HG03039 (cell line): ENCODE data around the gene FBN1.

Experiments used
- ATAC-seq: cut with Tn5 transposase; IDR thresholded peaks from one replicate; pipeline ENCODE4 v1.9.1; 2021; ENCODE audit warnings: mild to moderate bottlenecking, moderate library complexity; ENCODE audit not compliant: unreplicated experiment

Gene FBN1

GRCh38 chr15:48440084-48440483 lies 205.4 kb downstream of the FBN1 start:
- no peak for ATAC-seq

GRCh38 chr15:48437178-48437577 lies 208.3 kb downstream of the FBN1 start:
- ATAC-seq: no peak

GRCh38 chr15:48435321-48435720 lies 210.2 kb downstream of the FBN1 start:
- no peak for ATAC-seq

- ATAC-seq: no peak
Measured at GRCh38 chr15:48433226-48433886, 212.2 kb downstream of the FBN1 start.

GRCh38 chr15:48432688-48433087 lies 212.8 kb downstream of the FBN1 start:
- no peak for ATAC-seq

- ATAC-seq: no peak
Measured at GRCh38 chr15:48427960-48428547, 217.5 kb downstream of the FBN1 start.

GRCh38 chr15:48427479-48427878 lies 218.0 kb downstream of the FBN1 start:
- no peak for ATAC-seq

- no peak for ATAC-seq
Measured at GRCh38 chr15:48426941-48427340, 218.6 kb downstream of the FBN1 start.

- ATAC-seq: no peak
Measured at GRCh38 chr15:48426044-48426443, 219.5 kb downstream of the FBN1 start.

GRCh38 chr15:48425051-48425450 lies 220.5 kb downstream of the FBN1 start:
- ATAC-seq: no peak

- no peak for ATAC-seq
Measured at GRCh38 chr15:48423896-48424475, 221.5 kb downstream of the FBN1 start.

- ATAC-seq: no peak
Measured at GRCh38 chr15:48423342-48423741, 222.2 kb downstream of the FBN1 start.

- no peak for ATAC-seq
Measured at GRCh38 chr15:48422401-48422800, 223.1 kb downstream of the FBN1 start.

- no peak for ATAC-seq
Measured at GRCh38 chr15:48421362-48421761, 224.1 kb downstream of the FBN1 start.

GRCh38 chr15:48419896-48420295 lies 225.6 kb downstream of the FBN1 start:
- ATAC-seq: no peak

GRCh38 chr15:48418343-48418742 lies 227.2 kb downstream of the FBN1 start:
- ATAC-seq: no peak

- no peak for ATAC-seq
Measured at GRCh38 chr15:48416301-48416700, 229.2 kb downstream of the FBN1 start.

GRCh38 chr15:48415036-48415886 lies 230.2 kb downstream of the FBN1 start:
- ATAC-seq: no peak

GRCh38 chr15:48414015-48414414 lies 231.5 kb downstream of the FBN1 start:
- ATAC-seq: no peak

- no peak for ATAC-seq
Measured at GRCh38 chr15:48413304-48413703, 232.2 kb downstream of the FBN1 start.

- no peak for ATAC-seq
Measured at GRCh38 chr15:48411971-48412591, 233.4 kb downstream of the FBN1 start.
